ENCODE results near the gene TOP2B.

The TOP2B gene

DNA sequence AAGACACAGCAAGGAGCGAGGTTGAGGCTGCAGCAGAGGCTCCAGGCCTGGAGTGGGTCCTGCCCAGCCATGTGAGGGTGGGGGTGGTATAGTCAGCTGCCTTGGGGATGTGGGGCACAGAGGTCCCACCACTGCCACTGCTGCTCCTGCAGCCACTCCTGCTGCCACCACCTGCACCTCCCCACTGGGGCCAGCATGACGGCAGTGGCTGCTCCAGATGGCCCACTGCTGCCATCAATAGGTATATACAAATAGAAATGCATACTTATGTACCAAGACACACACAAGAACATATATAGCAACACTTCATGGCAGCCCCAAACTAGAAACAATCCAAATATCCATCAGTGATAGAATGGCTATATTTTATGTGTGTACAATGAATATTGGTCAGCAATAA is 10.0 kb upstream of the TOP2B start:
- Histone ChIP-seq H3K9ac (ENCODE audit: low read length) (no peak overlapping the region), H3K4me3 (ENCODE audit: low read depth, low read length) (no peak overlapping the region), H3K9me3 (ENCODE audit: control insufficient read depth, insufficient read depth, low read depth, low read length) (no peaks in the 10 kb centered on the region; the same call in 1 of the 2 replicates), H3K4me1 (ENCODE audit: control insufficient read depth, insufficient read depth, low read length) (no peaks in the 10 kb centered on the region), H3K27me3 (ENCODE audit: control insufficient read depth, insufficient read depth, low read length) (no peaks in the 10 kb centered on the region), H3K27ac (ENCODE audit: low read depth, low read length) (no peak overlapping the region), H3K36me3 (ENCODE audit: control insufficient read depth, insufficient read depth, low read length) (no peaks in the 10 kb centered on the region)

DNA sequence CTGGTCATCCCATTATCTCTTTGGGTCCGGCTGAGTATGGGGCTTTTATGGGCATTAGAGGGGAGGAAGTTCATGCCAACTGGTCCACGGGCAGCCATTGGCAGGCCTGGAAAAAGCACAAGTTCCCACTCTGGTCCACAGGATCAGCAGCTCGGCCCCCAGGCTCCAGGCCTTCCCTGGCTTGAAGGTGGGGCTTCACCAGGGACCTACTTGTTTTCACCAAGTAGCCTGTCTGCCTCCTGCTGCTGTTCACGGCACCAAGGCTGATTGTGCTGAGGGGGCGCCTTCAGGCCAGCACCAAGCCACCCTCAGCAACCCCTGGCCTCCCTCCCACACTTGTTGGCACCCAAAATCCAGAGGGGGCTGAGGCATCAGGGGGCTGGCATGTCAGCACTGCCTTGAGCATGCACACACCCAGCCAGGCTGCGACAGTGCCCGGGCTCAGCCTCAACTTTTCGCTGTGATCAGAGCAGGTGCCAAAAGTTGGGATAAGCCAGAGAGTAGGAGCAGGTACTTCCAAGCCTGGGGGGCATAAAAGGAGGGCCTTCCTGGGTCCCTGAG is 9.1 kb upstream of the TOP2B start:
- no peak overlapping the region for H3K9ac ChIP-seq (ENCODE audit: low read length)
- H3K4me1 ChIP-seq (ENCODE audit: control insufficient read depth, insufficient read depth, low read length) = no peaks in the 10 kb centered on the region
- no peaks in the 10 kb centered on the region; the same call in 1 of the 2 replicates for H3K9me3 ChIP-seq (ENCODE audit: control insufficient read depth, insufficient read depth, low read depth, low read length)
- H3K36me3 ChIP-seq (ENCODE audit: control insufficient read depth, insufficient read depth, low read length) = no peaks in the 10 kb centered on the region
- no peaks in the 10 kb centered on the region for H3K27me3 ChIP-seq (ENCODE audit: control insufficient read depth, insufficient read depth, low read length)
- H3K4me3 ChIP-seq (ENCODE audit: low read depth, low read length) = no peak overlapping the region
- H3K27ac ChIP-seq (ENCODE audit: low read depth, low read length) = no peak overlapping the region

DNA sequence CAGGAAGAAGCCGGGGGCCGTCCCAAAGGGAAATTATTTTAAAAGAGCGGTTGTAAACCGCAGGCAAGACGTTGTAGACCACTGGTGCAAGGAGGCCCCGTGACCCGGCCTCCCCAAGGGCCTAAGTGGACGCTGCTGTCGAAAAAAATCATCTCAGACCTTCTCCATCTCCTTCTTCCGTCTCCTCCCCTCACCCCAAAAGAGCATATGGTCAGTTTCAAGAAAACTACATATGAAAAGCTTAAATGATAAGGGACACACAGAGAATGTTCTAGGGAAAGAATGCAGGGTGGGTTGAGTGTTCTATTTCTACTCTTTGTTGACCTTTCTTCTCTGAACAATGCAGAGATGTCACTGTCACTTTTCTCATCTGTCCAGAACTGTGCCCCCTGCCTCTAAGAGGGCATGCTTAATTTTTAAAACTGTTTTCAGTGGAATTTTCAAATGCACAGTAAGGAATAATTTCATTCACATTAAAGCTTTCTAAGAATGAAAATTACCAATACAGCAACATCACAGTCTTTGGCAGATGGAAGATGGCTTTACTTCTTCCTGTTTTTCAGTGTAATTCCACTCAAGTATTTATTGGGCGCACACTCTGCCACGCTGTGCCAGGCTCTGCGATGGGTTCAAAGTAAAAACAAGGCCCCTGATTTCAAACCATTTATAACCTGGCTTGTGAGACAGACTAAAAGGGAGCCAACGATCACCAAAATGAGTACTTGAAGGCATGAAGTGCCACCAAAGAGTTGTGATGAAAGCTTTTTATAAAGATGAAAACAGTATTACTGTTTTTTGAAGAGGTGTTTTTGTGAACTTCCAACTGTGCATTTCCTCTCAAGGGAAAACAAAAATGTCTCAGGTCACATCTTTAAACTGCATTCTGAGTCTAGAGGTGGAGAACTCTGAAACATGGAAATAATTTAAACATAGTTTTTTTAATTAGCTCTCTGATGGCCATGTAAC is 891 bp upstream of the TOP2B start:
- Histone ChIP-seq H3K9ac (ENCODE audit: low read length) (peak overlapping the region; percentile 6), H3K4me3 (ENCODE audit: low read depth, low read length) (peak overlapping the region; percentile 76), H3K4me1 (ENCODE audit: control insufficient read depth, insufficient read depth, low read length) (peaks cover 20% of the 10 kb centered on the region), H3K36me3 (ENCODE audit: control insufficient read depth, insufficient read depth, low read length) (no peaks in the 10 kb centered on the region), H3K27me3 (ENCODE audit: control insufficient read depth, insufficient read depth, low read length) (no peaks in the 10 kb centered on the region), H3K9me3 (ENCODE audit: control insufficient read depth, insufficient read depth, low read depth, low read length) (no peaks in the 10 kb centered on the region), H3K27ac (ENCODE audit: low read depth, low read length) (0 out of 2 replicates have a peak overlapping the region, but pooled peaks have one; percentile 21)

DNA sequence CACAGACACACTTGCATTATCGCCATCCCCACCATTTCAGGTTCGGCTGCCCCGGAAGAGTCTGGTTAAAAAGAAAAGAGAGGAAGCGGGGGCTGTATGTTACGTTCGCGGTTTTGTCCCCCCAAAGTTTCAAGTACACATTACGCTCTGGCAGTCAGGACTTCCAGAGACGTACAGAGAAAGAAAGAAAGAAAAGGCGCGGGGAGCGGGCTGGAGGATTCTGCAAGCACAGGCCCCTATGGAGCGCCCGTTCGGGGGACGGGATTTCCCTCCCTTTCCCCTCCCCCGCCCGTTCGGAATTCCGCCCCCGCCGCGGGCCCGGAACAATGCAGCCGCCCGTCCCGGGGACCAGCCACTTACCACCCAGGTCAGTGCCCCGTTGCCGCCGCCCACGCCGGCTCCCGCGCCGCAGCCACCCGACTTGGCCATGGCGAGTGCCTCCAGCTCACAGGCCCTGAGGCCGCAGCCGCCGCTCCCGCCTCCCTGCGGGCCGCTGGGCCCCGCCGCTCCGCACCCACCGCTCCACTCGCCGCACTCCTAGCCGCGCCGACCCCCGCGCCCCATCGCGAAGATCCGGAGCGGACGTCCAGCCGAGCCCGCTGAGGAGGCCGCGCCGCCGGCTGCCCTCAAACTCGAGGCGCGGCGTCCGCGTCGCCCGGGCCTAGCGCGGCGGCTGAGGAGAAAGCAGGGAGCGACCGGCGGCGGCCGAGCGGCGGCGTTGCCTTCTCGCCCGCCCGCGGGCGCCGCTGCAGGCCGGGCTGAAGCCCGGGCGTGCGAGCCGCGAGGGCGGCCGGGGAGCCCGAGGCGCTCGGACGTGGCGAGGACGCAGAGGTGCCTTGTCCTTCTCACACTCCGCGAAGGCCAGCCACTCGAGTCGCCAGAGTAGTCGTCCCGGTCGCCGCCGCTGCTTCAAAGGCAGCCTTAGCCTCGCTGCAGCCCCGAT is 567 bp downstream of the TOP2B start:
- Histone ChIP-seq H3K4me3 (ENCODE audit: low read depth, low read length) (peak overlapping the region; percentile 76), H3K27ac (ENCODE audit: low read depth, low read length) (peak overlapping the region; percentile 82; the same call in 1 of the 2 replicates), H3K27me3 (ENCODE audit: control insufficient read depth, insufficient read depth, low read length) (no peaks in the 10 kb centered on the region), H3K4me1 (ENCODE audit: control insufficient read depth, insufficient read depth, low read length) (peaks cover 20% of the 10 kb centered on the region), H3K36me3 (ENCODE audit: control insufficient read depth, insufficient read depth, low read length) (no peaks in the 10 kb centered on the region), H3K9me3 (ENCODE audit: control insufficient read depth, insufficient read depth, low read depth, low read length) (no peaks in the 10 kb centered on the region), H3K9ac (ENCODE audit: low read length) (peak overlapping the region; percentile 97)

DNA sequence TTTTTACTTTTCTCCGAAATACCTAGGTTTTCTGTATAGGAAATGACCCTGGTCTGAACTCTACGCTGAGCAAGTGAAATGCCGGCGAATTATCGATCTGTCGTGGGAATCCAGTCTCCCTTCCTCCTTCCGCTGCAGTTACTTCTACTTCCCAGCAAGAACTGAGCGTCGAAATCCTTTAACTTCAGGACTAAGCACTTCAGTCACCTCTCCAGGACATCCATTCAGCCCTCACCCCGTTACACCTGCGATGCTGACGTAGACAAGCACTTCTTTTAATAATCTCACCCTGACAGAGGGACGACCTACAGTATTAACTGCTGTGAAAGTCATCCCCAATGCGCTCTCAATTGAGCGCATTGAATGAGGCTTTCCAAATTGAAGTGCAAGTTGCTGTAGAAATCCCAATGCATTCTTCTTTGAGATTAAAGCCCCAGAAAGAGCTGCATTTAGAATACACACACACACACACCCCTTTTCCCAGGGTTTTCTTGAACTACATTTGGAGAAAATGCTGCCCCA is 1.3 kb downstream of the TOP2B start:
- Histone ChIP-seq H3K27me3 (ENCODE audit: control insufficient read depth, insufficient read depth, low read length) (no peaks in the 10 kb centered on the region), H3K9ac (ENCODE audit: low read length) (peak overlapping the region; percentile 97), H3K9me3 (ENCODE audit: control insufficient read depth, insufficient read depth, low read depth, low read length) (no peaks in the 10 kb centered on the region), H3K27ac (ENCODE audit: low read depth, low read length) (peak overlapping the region; percentile 82; the same call in 1 of the 2 replicates), H3K4me1 (ENCODE audit: control insufficient read depth, insufficient read depth, low read length) (peaks cover 20% of the 10 kb centered on the region), H3K4me3 (ENCODE audit: low read depth, low read length) (peak overlapping the region; percentile 76), H3K36me3 (ENCODE audit: control insufficient read depth, insufficient read depth, low read length) (no peaks in the 10 kb centered on the region)

DNA sequence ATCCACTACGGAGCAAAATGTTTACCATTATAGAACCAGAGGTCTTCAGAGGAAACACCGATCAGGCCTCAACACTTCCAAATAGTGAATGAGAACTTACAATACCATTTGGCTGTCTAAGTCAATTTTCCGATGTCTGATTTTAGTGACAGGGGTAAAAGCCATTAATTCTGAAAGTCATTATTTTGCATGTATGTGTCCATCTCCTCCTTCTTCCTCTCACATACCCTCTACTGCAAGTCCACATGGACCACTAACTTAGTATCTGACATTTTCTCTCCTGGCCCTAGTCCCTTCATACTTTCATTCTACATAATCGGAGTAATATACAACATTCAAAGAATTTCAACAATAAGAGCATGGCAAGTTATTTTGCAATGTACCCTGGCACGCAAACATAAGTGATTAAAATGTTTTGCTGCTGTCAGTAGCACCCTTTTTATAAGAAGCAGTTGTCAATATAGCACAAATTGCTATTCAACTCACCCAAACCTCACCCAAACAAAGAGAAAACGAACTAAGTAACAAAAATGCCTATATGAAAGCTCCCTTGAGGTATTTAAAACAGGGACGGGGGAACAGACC is 1.9 kb downstream of the TOP2B start:
- Histone ChIP-seq H3K27me3 (ENCODE audit: control insufficient read depth, insufficient read depth, low read length) (no peaks in the 10 kb centered on the region), H3K27ac (ENCODE audit: low read depth, low read length) (no peak overlapping the region), H3K9ac (ENCODE audit: low read length) (peak overlapping the region; percentile 97), H3K4me3 (ENCODE audit: low read depth, low read length) (peak overlapping the region; percentile 76), H3K4me1 (ENCODE audit: control insufficient read depth, insufficient read depth, low read length) (peaks cover 20% of the 10 kb centered on the region), H3K36me3 (ENCODE audit: control insufficient read depth, insufficient read depth, low read length) (no peaks in the 10 kb centered on the region), H3K9me3 (ENCODE audit: control insufficient read depth, insufficient read depth, low read depth, low read length) (no peaks in the 10 kb centered on the region)

DNA sequence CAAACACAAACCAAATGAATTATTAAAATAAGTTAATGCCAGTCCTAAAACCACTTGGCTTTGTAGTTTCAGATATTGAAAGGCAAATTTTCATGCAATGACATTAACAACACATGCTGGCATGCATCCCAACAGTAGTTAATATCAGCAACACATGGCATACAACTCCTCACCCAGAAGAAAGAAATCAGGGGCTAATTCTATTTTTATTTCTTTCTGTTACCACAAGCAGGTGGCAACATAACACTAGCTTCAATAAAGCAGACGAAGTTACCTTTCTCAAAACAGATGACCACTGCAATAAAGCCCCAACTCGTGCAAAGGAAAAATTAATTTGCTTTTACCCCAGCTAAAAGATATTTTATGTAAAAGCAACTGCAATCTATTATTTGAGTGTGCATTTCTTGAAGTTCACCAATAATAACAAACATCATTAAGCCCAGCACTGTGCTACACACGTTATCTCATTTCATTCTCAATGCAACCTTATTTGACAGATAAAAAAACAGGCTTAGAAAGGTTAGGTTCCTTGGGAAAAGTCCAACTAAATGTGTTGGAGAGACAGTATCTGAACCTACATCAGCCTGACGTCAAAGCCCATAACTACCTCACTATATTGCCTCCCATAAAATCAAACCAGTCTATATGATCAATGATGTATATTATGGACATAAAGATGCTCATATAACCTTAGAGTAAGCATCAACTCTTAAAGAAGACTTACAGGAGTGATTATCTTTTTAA is 2.8 kb downstream of the TOP2B start:
- Histone ChIP-seq H3K4me1 (ENCODE audit: control insufficient read depth, insufficient read depth, low read length) (peaks cover 25% of the 10 kb centered on the region), H3K27me3 (ENCODE audit: control insufficient read depth, insufficient read depth, low read length) (no peaks in the 10 kb centered on the region), H3K9ac (ENCODE audit: low read length) (no peak overlapping the region), H3K36me3 (ENCODE audit: control insufficient read depth, insufficient read depth, low read length) (no peaks in the 10 kb centered on the region), H3K27ac (ENCODE audit: low read depth, low read length) (no peak overlapping the region), H3K9me3 (ENCODE audit: control insufficient read depth, insufficient read depth, low read depth, low read length) (no peaks in the 10 kb centered on the region), H3K4me3 (ENCODE audit: low read depth, low read length) (peak overlapping the region; percentile 76)

DNA sequence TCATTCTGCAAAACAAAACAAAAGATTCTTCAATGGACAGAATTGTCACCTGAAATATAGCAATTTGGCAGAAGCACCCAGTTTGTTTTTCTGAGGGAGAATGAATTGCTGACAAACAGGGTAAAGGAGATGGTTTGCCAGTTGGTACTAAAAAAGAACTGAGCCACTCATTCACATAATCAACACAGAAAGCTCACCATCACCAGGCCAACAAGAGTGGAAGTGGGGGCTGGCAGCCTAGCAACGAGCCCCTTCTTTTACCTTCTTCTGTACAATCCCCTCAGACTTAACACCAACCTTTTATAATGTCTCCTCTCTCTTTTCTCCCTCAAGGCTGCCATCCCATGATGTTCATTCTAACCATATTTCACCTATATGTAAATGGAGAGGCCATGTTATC is 5.9 kb downstream of the TOP2B start:
- Histone ChIP-seq H3K9ac (ENCODE audit: low read length) (no peak overlapping the region), H3K4me1 (ENCODE audit: control insufficient read depth, insufficient read depth, low read length) (peaks cover 22% of the 10 kb centered on the region), H3K36me3 (ENCODE audit: control insufficient read depth, insufficient read depth, low read length) (no peaks in the 10 kb centered on the region), H3K4me3 (ENCODE audit: low read depth, low read length) (no peak overlapping the region), H3K27me3 (ENCODE audit: control insufficient read depth, insufficient read depth, low read length) (no peaks in the 10 kb centered on the region), H3K9me3 (ENCODE audit: control insufficient read depth, insufficient read depth, low read depth, low read length) (no peaks in the 10 kb centered on the region; the same call in 1 of the 2 replicates), H3K27ac (ENCODE audit: low read depth, low read length) (no peak overlapping the region)

DNA sequence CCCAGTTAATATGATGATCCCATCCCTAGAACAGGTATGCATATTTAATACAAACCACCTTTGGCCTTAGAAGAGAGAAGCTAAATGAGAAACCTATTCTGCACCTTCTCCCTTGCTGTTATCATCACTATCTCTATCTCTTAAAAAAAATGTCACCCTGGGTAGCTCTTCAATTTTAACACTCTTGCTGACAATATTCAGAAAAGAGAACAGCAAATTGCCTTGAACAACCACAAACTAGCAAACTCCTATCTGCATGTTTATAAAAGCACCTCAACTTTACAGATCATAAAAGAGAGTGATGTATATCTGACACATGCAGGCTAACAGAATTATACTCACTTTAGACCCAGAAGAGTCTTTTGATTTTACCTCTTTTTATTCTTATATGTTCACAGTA is 7.4 kb downstream of the TOP2B start:
- Histone ChIP-seq H3K27ac (ENCODE audit: low read depth, low read length) (no peak overlapping the region), H3K9ac (ENCODE audit: low read length) (no peak overlapping the region), H3K4me3 (ENCODE audit: low read depth, low read length) (no peak overlapping the region), H3K4me1 (ENCODE audit: control insufficient read depth, insufficient read depth, low read length) (peaks cover 18% of the 10 kb centered on the region; the same call in 1 of the 2 replicates), H3K27me3 (ENCODE audit: control insufficient read depth, insufficient read depth, low read length) (no peaks in the 10 kb centered on the region), H3K36me3 (ENCODE audit: control insufficient read depth, insufficient read depth, low read length) (no peaks in the 10 kb centered on the region), H3K9me3 (ENCODE audit: control insufficient read depth, insufficient read depth, low read depth, low read length) (peaks cover 2% of the 10 kb centered on the region; the same call in 1 of the 2 replicates)
